Parathyroid adenoma (tissue), 2 donors: Measurements from ENCODE around the gene VDAC1.
"Not testable (repeated sequence)": the region's sequence is repeated elsewhere in the genome, so short reads cannot be mapped to it uniquely, and the experiment has no call there.

ENCODE experiments used
- H2AFZ ChIP-seq: fragments of 300-600 bp; sonication (generic); one replicate; pipeline ENCODE4 v1.7.0; 2017; ENCODE audit warnings: antibody characterized with exemption, mild to moderate bottlenecking
- H3K27ac ChIP-seq: fragments of 300-600 bp; sonication (generic); one replicate; pipeline ENCODE4 v1.7.0; 2017
- H3K27me3 ChIP-seq: fragments of 300-600 bp; sonication (generic); one replicate; pipeline ENCODE4 v1.7.0; 2017; ENCODE audit warnings: low read length; ENCODE audit not compliant: control insufficient read depth, insufficient read depth
- H3K36me3 ChIP-seq: fragments of 300-600 bp; sonication (generic); one replicate; pipeline ENCODE4 v1.7.0; 2017; ENCODE audit warnings: low read length; ENCODE audit not compliant: control insufficient read depth, insufficient read depth
- H3K4me1 ChIP-seq: fragments of 300-600 bp; sonication (generic); one replicate; pipeline ENCODE4 v1.7.0; 2017; ENCODE audit warnings: control low read depth
- H3K4me2 ChIP-seq: fragments of 300-600 bp; sonication (generic); one replicate; pipeline ENCODE4 v1.7.0; 2017; ENCODE audit warnings: low read length
- H3K4me3 ChIP-seq: fragments of 300-600 bp; sonication (generic); one replicate; pipeline ENCODE4 v1.7.0; 2017; ENCODE audit warnings: low read depth, low read length
- H3K79me2 ChIP-seq: fragments of 300-600 bp; sonication (generic); one replicate; pipeline ENCODE4 v1.7.0; 2017; ENCODE audit warnings: control low read depth
- H3K9ac ChIP-seq: fragments of 300-600 bp; sonication (generic); one replicate; pipeline ENCODE4 v1.7.0; 2017; ENCODE audit warnings: mild to moderate bottlenecking
- H3K9me3 ChIP-seq: fragments of 300-600 bp; sonication (generic); one replicate; pipeline ENCODE4 v1.7.0; 2017; ENCODE audit warnings: low read length; ENCODE audit not compliant: control insufficient read depth
- CTCF ChIP-seq: fragments of 300-600 bp; sonication (generic); IDR thresholded peaks from one replicate; pipeline ENCODE4 v1.7.0; 2017; ENCODE audit warnings: antibody characterized with exemption, mild to moderate bottlenecking
- donor health status: primary hyperparathyroidism.

Gene VDAC1

DNA sequence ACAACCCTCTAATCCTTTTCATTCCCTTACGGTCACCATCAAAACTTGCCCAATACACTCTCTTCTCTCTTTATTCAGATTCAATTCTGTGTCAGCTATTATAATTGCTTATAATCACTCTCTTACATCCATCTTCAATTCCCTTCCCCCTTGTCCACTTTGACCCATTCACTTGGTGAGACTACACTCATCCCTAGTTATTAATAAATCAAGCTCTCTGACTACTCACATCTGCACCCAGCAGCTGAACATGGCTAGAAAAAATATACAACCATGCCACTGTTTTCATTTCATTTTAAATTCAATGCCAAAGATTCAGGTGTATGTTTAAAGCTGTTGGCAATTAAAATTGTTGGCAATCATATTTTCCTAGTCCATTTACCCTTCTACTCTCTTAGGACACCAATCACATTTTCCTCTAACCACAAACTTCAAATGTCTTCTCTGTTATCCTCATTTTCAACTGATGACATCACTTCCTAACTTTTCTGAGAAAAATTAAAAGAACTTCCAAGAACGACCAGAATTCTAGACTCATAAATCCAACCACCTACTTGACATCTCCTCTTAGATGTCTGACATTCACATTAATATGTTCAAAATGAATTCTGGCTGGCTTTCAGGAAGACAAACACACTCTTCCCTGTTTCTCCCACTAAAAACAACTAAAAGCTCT, 41.8 kb downstream of the VDAC1 start:
- H3K36me3 ChIP-seq: no peaks in the 10 kb centered on the region
- no peaks in the 10 kb centered on the region for H3K27me3 ChIP-seq
- no peak overlapping the region for H3K27ac ChIP-seq
- no peak overlapping the region for H2AFZ ChIP-seq
- peaks cover 2% of the 10 kb centered on the region for H3K79me2 ChIP-seq
- H3K4me1 ChIP-seq: peaks cover 8% of the 10 kb centered on the region
- H3K9me3 ChIP-seq: no peaks in the 10 kb centered on the region
- H3K9ac ChIP-seq: no peak overlapping the region
- H3K4me2 ChIP-seq: no peak overlapping the region
- no peak overlapping the region for H3K4me3 ChIP-seq
- TF ChIP-seq CTCF: no peak

GRCh38 chr5:133962131-133962530, 42.6 kb downstream of the VDAC1 start:
- peaks cover 2% of the 10 kb centered on the region for H3K79me2 ChIP-seq
- no peak for TF ChIP-seq CTCF
- no peak overlapping the region for H3K9ac ChIP-seq
- peak overlapping the region; percentile 9 for H3K4me2 ChIP-seq
- H3K36me3 ChIP-seq: no peaks in the 10 kb centered on the region
- H3K4me1 ChIP-seq: peaks cover 8% of the 10 kb centered on the region
- H3K9me3 ChIP-seq: no peaks in the 10 kb centered on the region
- H3K27me3 ChIP-seq: no peaks in the 10 kb centered on the region
- H2AFZ ChIP-seq: no peak overlapping the region
- no peak overlapping the region for H3K4me3 ChIP-seq
- no peak overlapping the region for H3K27ac ChIP-seq

- Histone ChIP-seq H3K9me3 (no peaks in the 10 kb centered on the region), H3K4me1 (peaks cover 8% of the 10 kb centered on the region), H3K27me3 (no peaks in the 10 kb centered on the region), H3K27ac (no peak overlapping the region), H3K4me2 (no peak overlapping the region), H2AFZ (no peak overlapping the region), H3K79me2 (peaks cover 2% of the 10 kb centered on the region), H3K9ac (no peak overlapping the region), H3K36me3 (no peaks in the 10 kb centered on the region), H3K4me3 (no peak overlapping the region)
- no peak for TF ChIP-seq CTCF
Observed at GRCh38 chr5:133959643-133960042, 45.1 kb downstream of the VDAC1 start.

- Histone ChIP-seq H3K4me1 (peaks cover 5% of the 10 kb centered on the region), H3K4me2 (no peak overlapping the region), H3K27ac (no peak overlapping the region), H3K27me3 (no peaks in the 10 kb centered on the region), H3K9ac (no peak overlapping the region), H2AFZ (no peak overlapping the region), H3K4me3 (no peak overlapping the region), H3K36me3 (no peaks in the 10 kb centered on the region), H3K9me3 (no peaks in the 10 kb centered on the region), H3K79me2 (no peaks in the 10 kb centered on the region)
- no peak for TF ChIP-seq CTCF
Observed at GRCh38 chr5:133957591-133957990, 47.2 kb downstream of the VDAC1 start.

GRCh38 chr5:133957080-133957479, 47.7 kb downstream of the VDAC1 start:
- no peaks in the 10 kb centered on the region for H3K36me3 ChIP-seq
- H3K4me3 ChIP-seq: no peak overlapping the region
- no peak overlapping the region for H3K9ac ChIP-seq
- no peaks in the 10 kb centered on the region for H3K27me3 ChIP-seq
- no peaks in the 10 kb centered on the region for H3K4me1 ChIP-seq
- no peak overlapping the region for H3K4me2 ChIP-seq
- H3K79me2 ChIP-seq: no peaks in the 10 kb centered on the region
- no peak for TF ChIP-seq CTCF
- no peak overlapping the region for H2AFZ ChIP-seq
- no peak overlapping the region for H3K27ac ChIP-seq
- no peaks in the 10 kb centered on the region for H3K9me3 ChIP-seq

DNA sequence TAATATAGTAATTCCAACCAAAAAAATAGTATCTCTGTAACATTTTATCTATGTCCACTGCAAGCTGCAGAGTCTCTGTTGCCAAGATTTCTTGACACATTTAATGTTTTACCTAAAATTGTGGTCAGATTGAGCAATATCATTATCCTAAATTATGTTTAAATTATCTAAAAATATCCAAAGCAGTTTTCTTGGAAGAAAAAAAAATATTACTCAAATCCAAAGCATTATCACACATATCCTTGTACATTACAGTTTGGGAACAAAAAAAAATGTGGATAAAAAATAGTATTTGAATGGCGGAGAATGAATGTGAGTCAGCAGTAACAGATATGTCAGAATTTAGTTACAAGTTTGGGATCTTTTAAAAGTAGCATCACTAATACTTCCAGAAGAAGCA, 48.6 kb downstream of the VDAC1 start:
- not testable (repeated sequence) for H3K27me3 ChIP-seq, H3K9me3 ChIP-seq, H2AFZ ChIP-seq, H3K79me2 ChIP-seq, H3K36me3 ChIP-seq, H3K9ac ChIP-seq, H3K27ac ChIP-seq, H3K4me1 ChIP-seq, H3K4me2 ChIP-seq, H3K4me3 ChIP-seq
